PFSK-1 (cell line): ENCODE data around the gene HOXA6.

Experiments used
- POLR2AphosphoS5 ChIP-seq: IDR thresholded peaks from 2 replicates; pipeline ENCODE4 v1.6.1; 2012; ENCODE audit warnings: low read depth, mild to moderate bottlenecking, control low read depth, low read length, moderate library complexity
- REST ChIP-seq, 2 experiments: IDR thresholded peaks; 2 replicates each; pipeline versions ENCODE4 v1.6.1 to v1.8.0; 2011 to 2012; ENCODE audit warnings: low read depth in 2 of 2, low read length in 2 of 2, control low read depth in 1 of 2, inconsistent platforms in 1 of 2, mild to moderate bottlenecking in 1 of 2, moderate library complexity in 1 of 2; ENCODE audit not compliant: insufficient read depth in 1 of 2

- TF ChIP-seq REST (IDR thresholded peaks at IDR 0.05; ENCODE audit: insufficient read depth in 1 of 2, low read depth in 2 of 2, low read length in 2 of 2): no peak
- no peak for TF ChIP-seq POLR2AphosphoS5
Measured at GRCh38 chr7:27166531-27167505, 19.2 kb upstream of the HOXA6 start.
